Measurements from ENCODE around the gene PRDM10.
A peak's percentile ranks its signal among the peaks of the same experiment; 100 is the strongest.

PRDM10 gene

DNA sequence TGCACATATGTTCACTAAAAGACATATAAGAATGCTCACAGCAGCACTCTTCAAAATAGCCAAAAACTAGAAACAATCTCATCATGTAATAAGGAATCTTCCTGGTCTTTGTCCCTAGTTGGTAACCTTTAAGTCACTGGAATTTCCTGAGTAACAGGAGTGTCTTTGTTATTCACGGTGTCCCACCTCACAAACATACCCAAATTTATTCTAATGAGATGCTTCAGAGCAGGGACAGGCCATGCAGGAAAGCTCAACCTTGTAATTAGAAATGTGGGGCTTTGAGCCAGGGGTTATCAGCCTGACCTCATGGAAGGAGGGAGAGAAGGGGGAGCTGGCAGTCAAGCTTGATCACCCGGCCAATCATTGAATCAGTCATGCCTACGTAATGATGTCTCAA is 66.9 kb downstream of the PRDM10 start:
- WGBS (ENCODE audit: insufficient coverage), result 96% methylated on average over 2 of the region's 3 CpGs
- no peaks in the 10 kb centered on the region for H3K9me3 ChIP-seq (ENCODE audit: control extremely low read depth in 1 of 5, control insufficient read depth in 4 of 5, insufficient read depth in 2 of 5, low read depth in 1 of 5, low read length in 4 of 5)
- ChIA-PET CTCF (interaction anchor here (1.2 kb wide), 1 partner anchor 14 kb away, joined by 4 read pairs; no protein-coding TSS in a partner anchor), POLR2A (no interaction called here)
- H3K27me3 ChIP-seq (replicated peaks in 2 of 5; ENCODE audit: control insufficient read depth in 4 of 5, insufficient read depth in 5 of 5, low read length in 4 of 5), result no peaks in the 10 kb centered on the region
- no peak for DNase-seq
- no peak overlapping the region for H3K4me3 ChIP-seq (ENCODE audit: control insufficient read depth in 1 of 7, extremely low read depth in 1 of 7, insufficient read depth in 4 of 7, low read depth in 2 of 7, low read length in 6 of 7)
- peaks cover 0 to 7% (median 2%) of the 10 kb centered on the region in 4 experiments for H3K4me1 ChIP-seq (ENCODE audit: control extremely low read depth in 1 of 4, control insufficient read depth in 4 of 4, insufficient read depth in 4 of 4, low read length in 3 of 4)
- H3K27ac ChIP-seq (ENCODE audit: insufficient read depth in 1 of 2, low read depth in 1 of 2, low read length in 2 of 2, poor library complexity in 1 of 2, severe bottlenecking in 2 of 2), result no peak overlapping the region
- H3K36me3 ChIP-seq (ENCODE audit: control insufficient read depth in 4 of 4, insufficient read depth in 4 of 4, low read length in 3 of 4), result peaks cover 3 to 20% (median 6%) of the 10 kb centered on the region in 4 experiments

DNA sequence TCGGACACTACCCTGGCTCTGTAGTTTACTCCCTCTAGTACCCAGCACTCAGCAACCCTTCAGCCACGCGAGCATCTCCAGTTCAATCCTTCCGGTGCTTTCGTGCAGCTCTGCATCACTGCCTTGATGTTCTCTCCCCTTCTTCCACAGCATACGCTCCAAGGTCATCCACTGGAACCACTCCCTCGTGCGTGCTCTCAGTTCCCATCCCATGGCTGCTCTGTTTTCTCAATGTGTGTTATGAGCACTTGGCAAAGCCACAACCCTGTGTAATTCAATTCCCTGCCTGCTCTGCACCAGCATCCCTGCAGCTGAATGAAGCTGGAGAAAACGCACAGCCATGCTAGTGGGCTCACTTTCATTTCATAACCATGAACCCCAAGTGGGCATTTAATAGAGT is 68.7 kb downstream of the PRDM10 start:
- Histone ChIP-seq H3K9me3 (ENCODE audit: control extremely low read depth in 1 of 5, control insufficient read depth in 4 of 5, insufficient read depth in 2 of 5, low read depth in 1 of 5, low read length in 4 of 5) (no peaks in the 10 kb centered on the region), H3K4me3 (ENCODE audit: control insufficient read depth in 1 of 7, extremely low read depth in 1 of 7, insufficient read depth in 4 of 7, low read depth in 2 of 7, low read length in 6 of 7) (no peak overlapping the region), H3K27me3 (replicated peaks in 2 of 5; ENCODE audit: control insufficient read depth in 4 of 5, insufficient read depth in 5 of 5, low read length in 4 of 5) (no peaks in the 10 kb centered on the region), H3K4me1 (ENCODE audit: control extremely low read depth in 1 of 4, control insufficient read depth in 4 of 4, insufficient read depth in 4 of 4, low read length in 3 of 4) (peaks cover 0 to 12% (median 5%) of the 10 kb centered on the region in 4 experiments), H3K27ac (ENCODE audit: insufficient read depth in 1 of 2, low read depth in 1 of 2, low read length in 2 of 2, poor library complexity in 1 of 2, severe bottlenecking in 2 of 2) (no peak overlapping the region), H3K36me3 (ENCODE audit: control insufficient read depth in 4 of 4, insufficient read depth in 4 of 4, low read length in 3 of 4) (peaks cover 4 to 24% (median 6%) of the 10 kb centered on the region in 4 experiments)
- ChIA-PET CTCF (no interaction called here), POLR2A (no interaction called here)
- 97% methylated on average over 7 of the region's 9 CpGs for WGBS (ENCODE audit: insufficient coverage)
- no peak for DNase-seq

DNA sequence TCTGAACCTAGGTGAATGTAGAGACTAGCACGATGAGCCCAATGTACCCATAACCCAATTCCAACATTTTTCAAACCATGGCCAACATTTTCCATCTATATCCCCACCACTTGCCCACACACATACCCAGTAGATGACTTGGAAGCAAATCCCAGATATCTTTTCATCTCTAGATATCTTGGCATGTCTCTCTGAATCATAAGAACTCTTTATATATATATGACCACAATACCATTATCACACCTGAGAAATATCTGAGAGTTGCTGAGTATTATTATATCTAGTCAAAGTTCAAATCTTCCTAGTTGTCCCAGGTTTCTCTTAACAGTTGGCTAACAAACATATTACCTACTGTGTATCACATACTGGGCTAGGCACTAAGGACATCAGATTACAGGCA is 69.4 kb downstream of the PRDM10 start:
- ChIA-PET CTCF (interaction anchor here (0.8 to 1.0 kb wide), 2 partner anchors 186 to 198 kb away, joined by 3 to 4 read pairs; no protein-coding TSS in a partner anchor), POLR2A (no interaction called here)
- H3K27me3 ChIP-seq (replicated peaks in 2 of 5; ENCODE audit: control insufficient read depth in 4 of 5, insufficient read depth in 5 of 5, low read length in 4 of 5), result no peaks in the 10 kb centered on the region
- 91% methylated on average over 1 of the region's 1 CpG for WGBS (ENCODE audit: insufficient coverage)
- H3K9me3 ChIP-seq (ENCODE audit: control extremely low read depth in 1 of 5, control insufficient read depth in 4 of 5, insufficient read depth in 2 of 5, low read depth in 1 of 5, low read length in 4 of 5), result no peaks in the 10 kb centered on the region
- H3K4me1 ChIP-seq (ENCODE audit: control extremely low read depth in 1 of 4, control insufficient read depth in 4 of 4, insufficient read depth in 4 of 4, low read length in 3 of 4), result peaks cover 0 to 12% (median 5%) of the 10 kb centered on the region in 4 experiments
- DNase-seq, result no peak
- H3K4me3 ChIP-seq (ENCODE audit: control insufficient read depth in 1 of 7, extremely low read depth in 1 of 7, insufficient read depth in 4 of 7, low read depth in 2 of 7, low read length in 6 of 7), result no peak overlapping the region
- H3K27ac ChIP-seq (ENCODE audit: insufficient read depth in 1 of 2, low read depth in 1 of 2, low read length in 2 of 2, poor library complexity in 1 of 2, severe bottlenecking in 2 of 2), result no peak overlapping the region
- H3K36me3 ChIP-seq (ENCODE audit: control insufficient read depth in 4 of 4, insufficient read depth in 4 of 4, low read length in 3 of 4), result peaks cover 4 to 24% (median 6%) of the 10 kb centered on the region in 4 experiments

DNA sequence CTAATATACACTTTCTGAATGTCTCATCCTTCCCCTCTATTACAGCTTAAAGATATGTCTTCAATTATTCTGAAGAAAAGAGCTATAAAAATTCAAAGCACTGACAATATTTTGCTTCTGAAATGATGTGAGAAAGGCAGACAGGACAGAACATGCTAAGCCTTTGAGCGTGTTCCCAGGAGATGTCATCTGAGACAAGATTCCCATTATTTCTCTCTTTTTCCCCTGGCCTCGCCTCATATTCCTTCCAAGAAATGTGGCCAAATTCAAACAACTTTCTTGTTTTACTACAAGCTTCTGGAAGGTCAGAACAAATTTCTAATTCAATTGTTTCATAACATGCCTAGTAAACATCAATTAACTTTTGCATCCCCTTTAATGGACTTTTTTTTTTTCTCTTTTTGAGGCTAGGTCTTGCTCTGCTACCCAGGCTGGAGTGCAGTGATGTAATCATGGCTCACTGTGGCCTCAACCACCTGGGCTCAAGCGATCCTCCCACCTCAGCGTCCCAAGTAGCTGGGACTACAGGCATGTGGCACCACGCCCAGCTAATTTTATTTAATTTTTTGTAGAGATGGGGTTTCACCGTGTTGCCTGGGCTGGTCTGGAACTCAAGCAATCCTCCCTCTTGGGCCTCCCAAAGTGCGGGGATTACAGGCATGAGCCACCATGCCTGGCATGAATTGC is 70.1 kb downstream of the PRDM10 start:
- CTCF ChIA-PET, result interaction anchor here (0.8 to 5.6 kb wide), 3 partner anchors 9 to 199 kb away, joined by 3 to 28 read pairs (median 4); no protein-coding TSS in a partner anchor
- DNase-seq, result no peak
- no peak overlapping the region for H3K4me3 ChIP-seq (ENCODE audit: control insufficient read depth in 1 of 7, extremely low read depth in 1 of 7, insufficient read depth in 4 of 7, low read depth in 2 of 7, low read length in 6 of 7)
- no peak overlapping the region for H3K27ac ChIP-seq (ENCODE audit: insufficient read depth in 1 of 2, low read depth in 1 of 2, low read length in 2 of 2, poor library complexity in 1 of 2, severe bottlenecking in 2 of 2)
- WGBS (ENCODE audit: insufficient coverage), result 100% methylated on average over 2 of the region's 7 CpGs
- peaks cover 0 to 9% (median 5%) of the 10 kb centered on the region in 4 experiments for H3K4me1 ChIP-seq (ENCODE audit: control extremely low read depth in 1 of 4, control insufficient read depth in 4 of 4, insufficient read depth in 4 of 4, low read length in 3 of 4)
- POLR2A ChIA-PET, result no interaction called here
- no peaks in the 10 kb centered on the region for H3K9me3 ChIP-seq (ENCODE audit: control extremely low read depth in 1 of 5, control insufficient read depth in 4 of 5, insufficient read depth in 2 of 5, low read depth in 1 of 5, low read length in 4 of 5)
- H3K36me3 ChIP-seq (ENCODE audit: control insufficient read depth in 4 of 4, insufficient read depth in 4 of 4, low read length in 3 of 4), result peaks cover 4 to 23% (median 6%) of the 10 kb centered on the region in 4 experiments
- H3K27me3 ChIP-seq (replicated peaks in 2 of 5; ENCODE audit: control insufficient read depth in 4 of 5, insufficient read depth in 5 of 5, low read length in 4 of 5), result no peaks in the 10 kb centered on the region

DNA sequence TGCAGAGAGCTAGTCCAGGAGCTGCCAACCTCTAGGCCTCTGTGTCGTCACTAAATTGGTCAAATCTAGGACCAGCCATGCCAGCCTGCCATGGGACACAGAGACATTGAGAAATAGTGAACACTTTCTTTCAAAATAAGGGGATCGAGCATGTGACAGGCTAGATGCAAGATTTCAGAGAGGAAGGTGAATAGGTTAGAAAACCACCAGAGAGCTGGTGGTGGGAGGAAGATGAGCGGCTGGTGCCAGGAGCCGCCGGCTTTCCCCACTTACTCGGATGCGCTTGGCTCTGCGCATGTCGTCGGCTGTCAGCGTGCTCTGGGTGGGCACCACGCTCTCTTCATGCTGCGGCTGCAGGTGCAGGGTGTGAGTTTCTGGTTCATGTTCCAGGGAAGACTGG is 71.9 kb downstream of the PRDM10 start:
- POLR2A ChIA-PET, result no interaction called here
- no peak overlapping the region for H3K4me3 ChIP-seq (ENCODE audit: control insufficient read depth in 1 of 7, extremely low read depth in 1 of 7, insufficient read depth in 4 of 7, low read depth in 2 of 7, low read length in 6 of 7)
- H3K27me3 ChIP-seq (replicated peaks in 2 of 5; ENCODE audit: control insufficient read depth in 4 of 5, insufficient read depth in 5 of 5, low read length in 4 of 5), result no peaks in the 10 kb centered on the region
- peak in 2 of 3 donors; percentile 20 to 40 for DNase-seq
- H3K4me1 ChIP-seq (ENCODE audit: control extremely low read depth in 1 of 4, control insufficient read depth in 4 of 4, insufficient read depth in 4 of 4, low read length in 3 of 4), result peaks cover 0 to 9% (median 5%) of the 10 kb centered on the region in 4 experiments
- no peaks in the 10 kb centered on the region for H3K9me3 ChIP-seq (ENCODE audit: control extremely low read depth in 1 of 5, control insufficient read depth in 4 of 5, insufficient read depth in 2 of 5, low read depth in 1 of 5, low read length in 4 of 5)
- CTCF ChIA-PET, result interaction anchor here (0.9 to 12.8 kb wide), 9 partner anchors 11 to 201 kb away, joined by 3 to 150 read pairs (median 4); no protein-coding TSS in a partner anchor
- H3K36me3 ChIP-seq (ENCODE audit: control insufficient read depth in 4 of 4, insufficient read depth in 4 of 4, low read length in 3 of 4), result peaks cover 4 to 21% (median 6%) of the 10 kb centered on the region in 4 experiments
- 55% methylated on average over 13 of the region's 13 CpGs for WGBS (ENCODE audit: insufficient coverage)
- no peak overlapping the region for H3K27ac ChIP-seq (ENCODE audit: insufficient read depth in 1 of 2, low read depth in 1 of 2, low read length in 2 of 2, poor library complexity in 1 of 2, severe bottlenecking in 2 of 2)

DNA sequence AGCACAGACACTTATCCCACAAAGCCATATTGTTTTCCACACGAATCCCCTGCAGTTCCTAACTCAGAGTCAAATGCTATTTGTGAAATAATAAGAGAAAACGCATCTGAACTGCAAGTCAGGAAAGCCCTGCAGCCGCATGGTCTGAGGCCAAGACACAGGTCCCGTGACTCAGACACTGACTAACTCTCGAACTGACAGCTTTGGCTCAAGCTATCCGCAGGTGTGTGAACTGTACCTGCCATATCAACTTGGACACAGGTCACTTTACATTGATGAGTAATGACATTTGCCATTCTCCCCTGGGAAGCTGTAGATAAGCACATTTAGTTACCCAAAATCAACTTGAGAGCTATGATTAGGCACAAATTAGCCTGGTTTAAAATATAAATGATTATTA is 72.3 kb downstream of the PRDM10 start:
- Histone ChIP-seq H3K27me3 (replicated peaks in 2 of 5; ENCODE audit: control insufficient read depth in 4 of 5, insufficient read depth in 5 of 5, low read length in 4 of 5) (no peaks in the 10 kb centered on the region), H3K36me3 (ENCODE audit: control insufficient read depth in 4 of 4, insufficient read depth in 4 of 4, low read length in 3 of 4) (peaks cover 4 to 21% (median 6%) of the 10 kb centered on the region in 4 experiments), H3K4me3 (ENCODE audit: control insufficient read depth in 1 of 7, extremely low read depth in 1 of 7, insufficient read depth in 4 of 7, low read depth in 2 of 7, low read length in 6 of 7) (no peak overlapping the region), H3K9me3 (ENCODE audit: control extremely low read depth in 1 of 5, control insufficient read depth in 4 of 5, insufficient read depth in 2 of 5, low read depth in 1 of 5, low read length in 4 of 5) (no peaks in the 10 kb centered on the region), H3K27ac (ENCODE audit: insufficient read depth in 1 of 2, low read depth in 1 of 2, low read length in 2 of 2, poor library complexity in 1 of 2, severe bottlenecking in 2 of 2) (no peak overlapping the region), H3K4me1 (ENCODE audit: control extremely low read depth in 1 of 4, control insufficient read depth in 4 of 4, insufficient read depth in 4 of 4, low read length in 3 of 4) (peaks cover 0 to 9% (median 5%) of the 10 kb centered on the region in 4 experiments)
- POLR2A ChIA-PET, result no interaction called here
- CTCF ChIA-PET, result interaction anchor here (0.6 to 12.8 kb wide), 11 partner anchors 11 to 215 kb away, joined by 3 to 150 read pairs (median 4); no protein-coding TSS in a partner anchor
- 88% methylated on average over 5 of the region's 6 CpGs for WGBS (ENCODE audit: insufficient coverage)
- DNase-seq, result peak in 1 of 3 donors; percentile 30

DNA sequence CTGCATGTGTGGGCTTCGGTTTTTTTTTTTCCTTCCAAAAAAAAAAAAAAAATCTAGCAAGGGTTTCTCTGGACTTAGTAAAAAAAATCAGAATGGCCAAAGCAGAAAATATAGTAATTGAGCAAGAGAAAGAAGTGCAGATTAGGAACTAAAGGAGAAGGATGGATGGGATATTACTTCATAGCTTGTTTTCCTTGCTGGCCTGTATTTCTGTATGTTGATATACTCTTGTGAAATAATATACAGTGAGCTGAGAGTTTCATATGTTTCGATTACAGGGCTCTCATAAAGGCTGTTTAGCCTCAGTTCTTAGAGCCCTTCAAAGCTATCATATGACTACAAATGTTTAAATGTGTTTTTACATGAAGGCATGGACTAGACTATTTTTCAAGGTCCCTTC is 72.9 kb downstream of the PRDM10 start:
- POLR2A ChIA-PET, result no interaction called here

More for the DNA sequence above, 72.9 kb downstream of the PRDM10 start:
- Histone ChIP-seq H3K4me3 (ENCODE audit: control insufficient read depth in 1 of 7, extremely low read depth in 1 of 7, insufficient read depth in 4 of 7, low read depth in 2 of 7, low read length in 6 of 7) (no peak overlapping the region), H3K27ac (ENCODE audit: insufficient read depth in 1 of 2, low read depth in 1 of 2, low read length in 2 of 2, poor library complexity in 1 of 2, severe bottlenecking in 2 of 2) (no peak overlapping the region), H3K27me3 (replicated peaks in 2 of 5; ENCODE audit: control insufficient read depth in 4 of 5, insufficient read depth in 5 of 5, low read length in 4 of 5) (no peaks in the 10 kb centered on the region), H3K36me3 (ENCODE audit: control insufficient read depth in 4 of 4, insufficient read depth in 4 of 4, low read length in 3 of 4) (peaks cover 4 to 24% (median 6%) of the 10 kb centered on the region in 4 experiments), H3K4me1 (ENCODE audit: control extremely low read depth in 1 of 4, control insufficient read depth in 4 of 4, insufficient read depth in 4 of 4, low read length in 3 of 4) (peaks cover 0 to 9% (median 5%) of the 10 kb centered on the region in 4 experiments), H3K9me3 (ENCODE audit: control extremely low read depth in 1 of 5, control insufficient read depth in 4 of 5, insufficient read depth in 2 of 5, low read depth in 1 of 5, low read length in 4 of 5) (no peaks in the 10 kb centered on the region)
- 91% methylated on average over 1 of the region's 2 CpGs for WGBS (ENCODE audit: insufficient coverage)
- DNase-seq, result no peak
- CTCF ChIA-PET, result interaction anchor here (0.6 to 12.8 kb wide), 10 partner anchors 12 to 216 kb away, joined by 3 to 150 read pairs (median 4); no protein-coding TSS in a partner anchor
